Measurements from ENCODE around the gene C21orf58. TPM values are rescaled to one million over a fixed set of nuclear protein-coding genes. Genes with fewer than 3 reads are reported as not detected.
"Not testable (repeated sequence)": the region's sequence is repeated elsewhere in the genome, so short reads cannot be mapped to it uniquely, and the experiment has no call there.

The C21orf58 gene
- 10.8 TPM for total RNA-seq (2021; ENCODE audit: unreplicated experiment)
- 4.4 and 5.8 TPM in 2 replicates for polyA plus RNA-seq (2012)
- Bru-seq, nascent RNA: percentile 61 among the genes with signal in this experiment
- BruChase-seq, experiment 1, labeled RNA remaining after a 6-hour chase: percentile 43 among the genes with signal in this experiment
- BruChase-seq, experiment 2, labeled RNA remaining after a 2-hour chase: percentile 55 among the genes with signal in this experiment
- long read RNA-seq, partial matches to known transcripts: 12 of 25 reads
- long read RNA-seq, other reads (novel, unspliced or antisense): 12 of 25 reads

GRCh38 chr21:46323710-46324389, at the start of gene C21orf58, which contains the start of gene PCNT:
Gene C21orf58 (minus strand): TSS chr21:46323870. CDS start chr21:46322738, 1,132 bp downstream.
Gene PCNT (plus strand): TSS chr21:46324156. CDS start chr21:46324229, 73 bp downstream.
- ChIA-PET CTCF (no interaction called here), RAD21 (ENCODE audit: low non-redundant PET in 1 of 2, low total read pairs in 2 of 2, uncharacterized antibody in 2 of 2, unreplicated experiment in 2 of 2) (no interaction called here), POLR2A (no interaction called here)
- peak within 1 kb of the TSS; percentile 96 for H3K27ac ChIP-seq (ENCODE audit: low read depth, low read length)
- peak within 1 kb of the TSS; percentile 98 for H3K9ac ChIP-seq (ENCODE audit: low read length)
- ATAC-seq (peak; percentile 83), DNase-seq (ENCODE audit: low read depth, low spot score) (peak; percentile 93)
- H3K4me2 ChIP-seq (ENCODE audit: low read length): peak within 1 kb of the TSS; percentile 81
- H3K9me3 ChIP-seq (ENCODE audit: control insufficient read depth in 1 of 2, insufficient read depth in 1 of 2, low read depth in 1 of 2, low read length in 2 of 2): no peaks in the 10 kb centered on the region
- H3K4me3 ChIP-seq (replicated peaks in 1 of 2; ENCODE audit: low read depth in 1 of 2, low read length in 2 of 2): peak within 1 kb of the TSS; percentile 89 to 93
- no peak within 1 kb of the TSS for H2AFZ ChIP-seq (ENCODE audit: low read depth, low read length, poor library complexity, severe bottlenecking)
- no peaks in the 10 kb centered on the region for H4K20me1 ChIP-seq (ENCODE audit: insufficient read depth)
- TF ChIP-seq POLR2AphosphoS5 (IDR thresholded peaks at IDR 0.05; ENCODE audit: low read depth, low read length) (peak; percentile 71), ZFX (IDR thresholded peaks at IDR 0.05) (peak; percentile 79), POLR2A (IDR thresholded peaks at IDR 0.05; ENCODE audit: borderline replicate concordance, extremely low read depth, insufficient read depth, insufficient read length) (peak; percentile 44), EGR1 (IDR thresholded peaks at IDR 0.05; ENCODE audit: low read depth) (no peak), ZBTB33 (IDR thresholded peaks at IDR 0.05; ENCODE audit: extremely low read depth, insufficient replicate concordance, low read length) (peak; percentile 22), EZH2phosphoT487 (IDR thresholded peaks at IDR 0.05; ENCODE audit: borderline replicate concordance) (no peak), JUND (IDR thresholded peaks at IDR 0.05) (no peak)
- no peaks in the 10 kb centered on the region for H3K9me2 ChIP-seq (ENCODE audit: insufficient read depth)
- intact Hi-C loops (cut with micrococcal nuclease): loop anchor here (2.0 to 10.0 kb wide), 3 partner anchors 37 to 349 kb away; partner anchors contain the start of genes LSS and YBEY
- H3K27me3 ChIP-seq (ENCODE audit: insufficient read depth, low read length): no peaks in the 10 kb centered on the region
- peaks cover 54% of the 10 kb centered on the region for H3K79me2 ChIP-seq (ENCODE audit: insufficient read depth, low read length)
- H3K36me3 ChIP-seq (ENCODE audit: control insufficient read depth in 1 of 2, insufficient read depth in 2 of 2, low read length in 2 of 2): peaks cover 0 to 10% of the 10 kb centered on the region in 2 experiments; a peak in 3 of 4 replicates
- H3K4me1 ChIP-seq (ENCODE audit: control insufficient read depth in 1 of 2, insufficient read depth in 2 of 2, low read length in 2 of 2): peaks cover 20 to 29% of the 10 kb centered on the region in 2 experiments
- no TSS peak for BruUV-seq (replicated peaks)

- H3K9me2 ChIP-seq (ENCODE audit: insufficient read depth); ATAC-seq; H4K20me1 ChIP-seq (ENCODE audit: insufficient read depth); H3K27ac ChIP-seq (ENCODE audit: low read depth, low read length); H3K36me3 ChIP-seq (ENCODE audit: control insufficient read depth in 1 of 2, insufficient read depth in 2 of 2, low read length in 2 of 2); CTCF ChIA-PET; H3K9me3 ChIP-seq (ENCODE audit: control insufficient read depth in 1 of 2, insufficient read depth in 1 of 2, low read depth in 1 of 2, low read length in 2 of 2); H3K4me1 ChIP-seq (ENCODE audit: control insufficient read depth in 1 of 2, insufficient read depth in 2 of 2, low read length in 2 of 2); POLR2A ChIA-PET; H2AFZ ChIP-seq (ENCODE audit: low read depth, low read length, poor library complexity, severe bottlenecking); H3K4me2 ChIP-seq (ENCODE audit: low read length); H3K9ac ChIP-seq (ENCODE audit: low read length); H3K4me3 ChIP-seq (replicated peaks in 1 of 2; ENCODE audit: low read depth in 1 of 2, low read length in 2 of 2); RAD21 ChIA-PET (ENCODE audit: low non-redundant PET in 1 of 2, low total read pairs in 2 of 2, uncharacterized antibody in 2 of 2, unreplicated experiment in 2 of 2); intact Hi-C loops (cut with micrococcal nuclease); H3K27me3 ChIP-seq (ENCODE audit: insufficient read depth, low read length); BruUV-seq (replicated peaks); DNase-seq (ENCODE audit: low read depth, low spot score): not testable (repeated sequence)
- peaks cover 65% of the 10 kb centered on the region for H3K79me2 ChIP-seq (ENCODE audit: insufficient read depth, low read length)
Measured at GRCh38 chr21:46372947-46373346, 49.3 kb upstream of the C21orf58 start.
